HG03442 (cell line): ENCODE data around the gene ZSWIM7.

Experiments used
- ATAC-seq: cut with Tn5 transposase; IDR thresholded peaks from one replicate; pipeline ENCODE4 v1.9.1; 2021; ENCODE audit warnings: mild to moderate bottlenecking, moderate library complexity; ENCODE audit not compliant: unreplicated experiment

The ZSWIM7 gene

GRCh38 chr17:15935891-15936290 lies 63.6 kb downstream of the ZSWIM7 start:
- ATAC-seq: no peak

GRCh38 chr17:15934866-15935265 lies 64.6 kb downstream of the ZSWIM7 start:
- no peak for ATAC-seq

GRCh38 chr17:15931394-15931793 lies 68.1 kb downstream of the ZSWIM7 start:
- ATAC-seq: no peak

GRCh38 chr17:15930426-15930825 lies 69.1 kb downstream of the ZSWIM7 start:
- no peak for ATAC-seq

- ATAC-seq: no peak
Observed at GRCh38 chr17:15929941-15930340, 69.6 kb downstream of the ZSWIM7 start.

GRCh38 chr17:15928286-15928785 lies 71.2 kb downstream of the ZSWIM7 start:
- no peak for ATAC-seq
